Stimulated activated CD4-positive, alpha-beta T cell treated with anti-CD3 and anti-CD28 coated beads, Interleukin-2, amount 100 ng/mL, for 4 hours (primary cell): ENCODE measurements around the gene PPIE.

Experiments used
- DNase-seq: peaks from one replicate; pipeline ENCODE4 v3.0.0-alpha.2; 2020; ENCODE audit warnings: low read depth

PPIE gene

GRCh38 chr1:39805385-39805784, 66.7 kb downstream of the PPIE start:
- no peak for DNase-seq

- DNase-seq: no peak
Observed at GRCh38 chr1:39808784-39809517, 70.3 kb downstream of the PPIE start.

- DNase-seq: no peak
Observed at GRCh38 chr1:39812913-39813312, 74.2 kb downstream of the PPIE start.
